ENCODE results near the gene TMEM19. TPM values are rescaled to one million over a fixed set of nuclear protein-coding genes. Genes with fewer than 3 reads are reported as not detected.
"Not testable (repeated sequence)": the region's sequence is repeated elsewhere in the genome, so short reads cannot be mapped to it uniquely, and the experiment has no call there.

Gene TMEM19
- total RNA-seq, 1 experiment from 2014 or later, result 56.3 TPM

- no peak for DNase-seq (ENCODE audit: low spot score)
- no peaks in the 10 kb centered on the region for H3K27me3 ChIP-seq (replicated peaks; ENCODE audit: insufficient read depth, low read depth, low read length, poor library complexity)
- TF ChIP-seq EZH2 (IDR thresholded peaks at IDR 0.05; ENCODE audit: borderline replicate concordance, low read depth, low read length, poor library complexity, severe bottlenecking) (no peak), CTCF (conservative IDR thresholded peaks at IDR 0.05; ENCODE audit: low read depth, low read length) (no peak)
- H3K36me3 ChIP-seq (ENCODE audit: insufficient read depth, low read length, poor library complexity, severe bottlenecking), result no peaks in the 10 kb centered on the region
- POLR2A ChIA-PET (ENCODE audit: low non-redundant PET), result interaction anchor here (0.7 kb wide), 1 partner anchor 63 kb away, joined by 3 read pairs; no protein-coding TSS in a partner anchor
- no peaks in the 10 kb centered on the region for H3K9me3 ChIP-seq (ENCODE audit: low read depth, low read length, poor library complexity, severe bottlenecking)
- H3K4me3 ChIP-seq (ENCODE audit: low read depth, low read length, poor library complexity, severe bottlenecking), result no peak overlapping the region
- H3K4me1 ChIP-seq (ENCODE audit: insufficient read depth, low read length, poor library complexity, severe bottlenecking), result no peaks in the 10 kb centered on the region
- CTCF ChIA-PET, result no interaction called here
- intact Hi-C loops (cut with micrococcal nuclease; ENCODE audit: unreplicated experiment), result no loop called here
- no TSS peak for BruUV-seq (replicated peaks)
- H3K27ac ChIP-seq (ENCODE audit: low read depth, low read length, poor library complexity, severe bottlenecking), result no peak overlapping the region
Observed at GRCh38 chr12:71684081-71684480, 1.8 kb upstream of the TMEM19 start.

DNA sequence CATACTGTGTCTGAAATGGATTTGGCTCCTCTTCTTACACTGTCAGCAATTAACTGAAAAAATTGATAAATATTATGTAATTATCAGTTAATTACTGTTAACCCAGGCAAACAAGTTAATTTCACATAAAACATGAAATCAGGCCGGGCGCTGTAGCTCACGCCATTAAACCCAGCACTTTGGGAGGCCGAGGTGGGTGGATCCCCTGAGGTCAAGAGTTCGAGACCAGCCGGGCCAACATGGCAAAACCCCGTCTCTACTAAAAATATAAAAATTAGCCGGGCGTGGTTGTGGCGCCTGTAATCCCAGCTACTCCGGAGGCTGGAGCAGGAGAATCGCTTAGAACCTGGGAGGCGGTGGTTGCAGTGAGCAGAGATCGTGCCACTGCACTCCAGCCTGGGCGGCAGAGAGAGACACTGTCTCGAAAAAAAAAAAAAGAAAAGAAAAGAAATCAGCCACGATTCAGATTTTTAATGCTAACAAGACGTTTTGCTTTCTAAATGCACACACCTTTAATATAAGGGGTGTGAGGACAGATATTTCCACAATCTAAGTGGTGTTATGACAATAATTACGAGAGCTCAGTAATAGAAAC, 473 bp upstream of the TMEM19 start:
- ChIA-PET CTCF (no interaction called here), POLR2A (ENCODE audit: low non-redundant PET) (no interaction called here)
- Histone ChIP-seq H3K4me3 (ENCODE audit: low read depth, low read length, poor library complexity, severe bottlenecking) (peak overlapping the region; percentile 59), H3K9me3 (ENCODE audit: low read depth, low read length, poor library complexity, severe bottlenecking) (no peaks in the 10 kb centered on the region), H3K36me3 (ENCODE audit: insufficient read depth, low read length, poor library complexity, severe bottlenecking) (peaks cover 4% of the 10 kb centered on the region), H3K4me1 (ENCODE audit: insufficient read depth, low read length, poor library complexity, severe bottlenecking) (no peaks in the 10 kb centered on the region), H3K27ac (ENCODE audit: low read depth, low read length, poor library complexity, severe bottlenecking) (peak overlapping the region; percentile 90), H3K27me3 (replicated peaks; ENCODE audit: insufficient read depth, low read depth, low read length, poor library complexity) (no peaks in the 10 kb centered on the region)
- DNase-seq (ENCODE audit: low spot score), result no peak
- TF ChIP-seq CTCF (conservative IDR thresholded peaks at IDR 0.05; ENCODE audit: low read depth, low read length), result no peak
- no peak for TF ChIP-seq EZH2 (IDR thresholded peaks at IDR 0.05; ENCODE audit: borderline replicate concordance, low read depth, low read length, poor library complexity, severe bottlenecking)
- BruUV-seq (replicated peaks), result TSS peak; percentile 66
- intact Hi-C loops (cut with micrococcal nuclease; ENCODE audit: unreplicated experiment), result no loop called here

GRCh38 chr12:71686658-71687025, 760 bp downstream of the TMEM19 start:
- no peak for DNase-seq (ENCODE audit: low spot score)
- intact Hi-C loops (cut with micrococcal nuclease; ENCODE audit: unreplicated experiment), result no loop called here
- H3K4me1 ChIP-seq (ENCODE audit: insufficient read depth, low read length, poor library complexity, severe bottlenecking), result peaks cover 3% of the 10 kb centered on the region
- peak overlapping the region; percentile 59 for H3K4me3 ChIP-seq (ENCODE audit: low read depth, low read length, poor library complexity, severe bottlenecking)
- no peaks in the 10 kb centered on the region for H3K27me3 ChIP-seq (replicated peaks; ENCODE audit: insufficient read depth, low read depth, low read length, poor library complexity)
- BruUV-seq (replicated peaks), result TSS peak; percentile 57
- ChIA-PET POLR2A (ENCODE audit: low non-redundant PET) (interaction anchor here (0.6 kb wide), 1 partner anchor 50 kb away, joined by 3 read pairs; no protein-coding TSS in a partner anchor), CTCF (interaction anchor here (0.6 to 1.0 kb wide), 4 partner anchors 17 to 105 kb away, joined by 3 to 7 read pairs (median 4); partner anchors contain the start of gene THAP2)
- peaks cover 4% of the 10 kb centered on the region for H3K36me3 ChIP-seq (ENCODE audit: insufficient read depth, low read length, poor library complexity, severe bottlenecking)
- TF ChIP-seq EZH2 (IDR thresholded peaks at IDR 0.05; ENCODE audit: borderline replicate concordance, low read depth, low read length, poor library complexity, severe bottlenecking) (no peak), CTCF (conservative IDR thresholded peaks at IDR 0.05; ENCODE audit: low read depth, low read length) (no peak)
- no peaks in the 10 kb centered on the region for H3K9me3 ChIP-seq (ENCODE audit: low read depth, low read length, poor library complexity, severe bottlenecking)
- H3K27ac ChIP-seq (ENCODE audit: low read depth, low read length, poor library complexity, severe bottlenecking), result peak overlapping the region; percentile 90

DNA sequence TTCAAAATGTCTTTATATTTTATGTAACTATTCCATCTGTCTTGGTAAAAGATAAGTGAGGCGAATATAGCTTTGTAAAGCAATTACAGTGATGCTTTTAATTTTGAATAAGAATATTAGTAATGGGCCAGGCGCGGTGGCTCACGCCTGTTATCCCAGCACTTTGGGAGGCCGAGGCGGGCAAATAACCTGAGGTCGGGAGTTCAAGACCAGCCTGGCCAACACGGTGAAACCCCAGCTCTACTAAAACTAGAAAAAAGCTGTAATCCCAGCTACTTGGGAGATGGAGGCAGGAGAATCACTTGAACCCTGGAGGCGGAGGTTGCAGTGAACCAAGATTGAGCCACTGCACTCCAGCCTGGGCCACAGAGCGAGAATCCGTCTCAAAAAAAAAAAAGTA, 1.3 kb downstream of the TMEM19 start:
- DNase-seq (ENCODE audit: low spot score); H3K4me1 ChIP-seq (ENCODE audit: insufficient read depth, low read length, poor library complexity, severe bottlenecking); H3K9me3 ChIP-seq (ENCODE audit: low read depth, low read length, poor library complexity, severe bottlenecking); intact Hi-C loops (cut with micrococcal nuclease; ENCODE audit: unreplicated experiment); H3K27me3 ChIP-seq (replicated peaks; ENCODE audit: insufficient read depth, low read depth, low read length, poor library complexity); H3K36me3 ChIP-seq (ENCODE audit: insufficient read depth, low read length, poor library complexity, severe bottlenecking); BruUV-seq (replicated peaks): not testable (repeated sequence)
- Histone ChIP-seq H3K4me3 (ENCODE audit: low read depth, low read length, poor library complexity, severe bottlenecking) (peak overlapping the region; percentile 59), H3K27ac (ENCODE audit: low read depth, low read length, poor library complexity, severe bottlenecking) (peak overlapping the region; percentile 90)
- CTCF ChIA-PET, result interaction anchor here (0.6 to 0.7 kb wide), 2 partner anchors 16 to 105 kb away, joined by 4 to 7 read pairs; no protein-coding TSS in a partner anchor
- POLR2A ChIA-PET (ENCODE audit: low non-redundant PET), result interaction anchor here (0.7 kb wide), 1 partner anchor 27 kb away, joined by 6 read pairs; no protein-coding TSS in a partner anchor
